Iris pigment epithelial cell (primary cell): Measurements from ENCODE around the gene ATP2A1.
"Not testable (repeated sequence)": the region's sequence is repeated elsewhere in the genome, so short reads cannot be mapped to it uniquely, and the experiment has no call there.

Source experiments
- DNase-seq: peaks from one replicate; pipeline ENCODE4 v3.0.0-alpha.2; 2011; ENCODE audit warnings: low read depth

The ATP2A1 gene

GRCh38 chr16:28881565-28881964, 3.3 kb downstream of the ATP2A1 start:
- DNase-seq: not testable (repeated sequence)

DNA sequence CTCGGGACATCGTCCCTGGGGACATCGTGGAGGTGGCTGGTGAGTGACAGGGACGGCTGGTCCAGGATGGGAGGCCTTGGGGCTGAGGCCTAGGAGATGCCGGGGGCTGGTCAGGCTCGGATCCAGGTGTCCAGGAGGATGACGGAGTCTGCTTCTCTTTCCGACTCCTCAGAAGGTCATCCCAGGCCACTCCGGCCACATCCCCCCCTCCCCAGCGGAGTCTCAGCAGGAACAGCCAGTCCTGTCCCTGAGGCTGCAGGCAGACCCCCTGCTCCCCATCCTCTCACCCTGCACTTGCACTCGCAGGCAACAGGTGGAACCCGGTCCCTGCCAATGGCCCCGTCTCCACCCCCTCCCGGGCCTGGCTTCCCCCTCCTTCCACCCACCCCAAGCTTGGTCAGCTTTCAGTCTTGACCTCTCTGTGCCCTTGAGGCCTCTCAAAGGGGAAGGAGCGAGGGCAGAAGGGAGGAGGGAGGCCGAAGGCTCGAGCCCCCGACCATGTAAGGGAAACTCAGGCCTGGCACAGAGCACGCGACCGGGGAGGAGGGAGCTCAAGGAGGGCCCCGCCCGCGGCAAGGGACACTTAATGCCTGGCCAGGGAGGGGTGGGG, 4.4 kb downstream of the ATP2A1 start:
- no peak for DNase-seq

DNA sequence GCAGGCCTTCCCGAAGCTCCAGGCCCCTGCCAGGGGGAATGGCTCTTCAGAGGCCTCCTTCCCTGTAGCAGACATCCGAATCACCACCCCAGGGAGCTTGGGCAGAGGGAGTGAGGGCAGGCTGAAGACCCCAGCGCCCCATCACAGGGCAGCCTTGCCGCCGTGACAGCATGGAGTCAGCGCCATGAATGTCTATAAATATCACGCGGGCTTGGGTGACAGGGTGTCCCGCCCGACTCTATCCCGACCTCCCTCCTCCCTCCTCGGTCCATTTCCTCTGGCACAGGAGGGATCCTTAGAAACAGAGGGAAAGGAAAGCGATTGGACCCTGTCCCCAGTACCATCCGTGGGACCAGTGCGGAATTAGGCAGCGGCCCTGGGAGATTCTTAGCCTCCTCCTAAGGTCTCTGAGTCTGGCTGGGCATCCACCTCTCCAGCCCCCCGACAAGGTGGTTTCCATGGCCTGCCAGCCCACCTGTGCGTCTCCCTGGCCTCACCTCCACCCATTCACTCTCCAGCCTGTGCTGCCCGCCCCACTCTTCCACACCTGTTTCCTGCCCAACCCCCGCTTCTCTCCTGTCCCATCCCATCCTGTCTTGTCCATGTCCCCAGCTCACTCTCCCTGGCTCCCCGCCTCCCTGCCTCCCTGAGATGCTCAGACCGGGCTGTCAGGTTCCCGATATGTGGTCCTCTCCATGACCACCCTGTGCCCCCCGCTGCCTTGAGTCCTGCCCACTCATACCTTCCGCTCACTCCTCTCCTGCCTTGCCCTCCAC, 5.1 kb downstream of the ATP2A1 start:
- DNase-seq: no peak

DNA sequence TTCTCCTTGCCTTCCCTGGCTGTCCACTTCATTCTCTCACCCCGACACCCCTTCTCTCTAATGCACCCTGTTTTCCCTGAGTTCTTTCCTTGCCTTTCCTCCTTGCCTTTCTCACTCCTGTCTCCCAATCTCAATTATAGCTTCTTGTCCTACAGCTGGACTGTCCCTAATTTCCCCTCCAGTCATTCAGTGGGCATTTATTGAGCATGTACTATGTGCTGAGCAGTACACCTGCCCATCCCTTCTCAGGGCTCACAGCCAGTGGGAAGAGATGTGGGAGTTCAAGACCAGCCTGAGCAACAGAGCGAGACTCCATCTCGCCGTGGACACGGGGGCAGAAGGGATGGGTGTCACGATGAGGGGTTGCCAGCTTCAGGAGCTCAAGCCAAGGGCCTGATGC, 5.8 kb downstream of the ATP2A1 start:
- DNase-seq: no peak

DNA sequence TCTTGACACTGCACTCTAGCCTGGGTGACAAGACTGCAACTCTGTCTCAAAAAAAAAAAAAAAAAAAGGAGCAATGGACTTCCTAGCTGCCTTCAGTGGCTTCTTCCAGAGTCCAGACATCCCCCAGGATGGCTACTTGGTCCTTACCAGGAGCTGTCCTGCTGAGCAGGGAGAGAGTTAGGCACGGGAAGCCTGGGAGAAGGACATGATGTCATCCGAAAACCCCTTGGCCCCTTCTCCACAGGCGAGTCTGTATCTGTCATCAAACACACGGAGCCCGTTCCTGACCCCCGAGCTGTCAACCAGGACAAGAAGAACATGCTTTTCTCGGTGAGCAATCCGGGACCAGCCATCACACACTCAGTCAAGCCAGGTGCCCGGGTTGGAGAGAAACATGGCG, 8.7 kb downstream of the ATP2A1 start:
- DNase-seq: no peak

- DNase-seq: not testable (repeated sequence)
These were observed 12.1 kb downstream of the ATP2A1 start for GRCh38 chr16:28890355-28890754.

DNA sequence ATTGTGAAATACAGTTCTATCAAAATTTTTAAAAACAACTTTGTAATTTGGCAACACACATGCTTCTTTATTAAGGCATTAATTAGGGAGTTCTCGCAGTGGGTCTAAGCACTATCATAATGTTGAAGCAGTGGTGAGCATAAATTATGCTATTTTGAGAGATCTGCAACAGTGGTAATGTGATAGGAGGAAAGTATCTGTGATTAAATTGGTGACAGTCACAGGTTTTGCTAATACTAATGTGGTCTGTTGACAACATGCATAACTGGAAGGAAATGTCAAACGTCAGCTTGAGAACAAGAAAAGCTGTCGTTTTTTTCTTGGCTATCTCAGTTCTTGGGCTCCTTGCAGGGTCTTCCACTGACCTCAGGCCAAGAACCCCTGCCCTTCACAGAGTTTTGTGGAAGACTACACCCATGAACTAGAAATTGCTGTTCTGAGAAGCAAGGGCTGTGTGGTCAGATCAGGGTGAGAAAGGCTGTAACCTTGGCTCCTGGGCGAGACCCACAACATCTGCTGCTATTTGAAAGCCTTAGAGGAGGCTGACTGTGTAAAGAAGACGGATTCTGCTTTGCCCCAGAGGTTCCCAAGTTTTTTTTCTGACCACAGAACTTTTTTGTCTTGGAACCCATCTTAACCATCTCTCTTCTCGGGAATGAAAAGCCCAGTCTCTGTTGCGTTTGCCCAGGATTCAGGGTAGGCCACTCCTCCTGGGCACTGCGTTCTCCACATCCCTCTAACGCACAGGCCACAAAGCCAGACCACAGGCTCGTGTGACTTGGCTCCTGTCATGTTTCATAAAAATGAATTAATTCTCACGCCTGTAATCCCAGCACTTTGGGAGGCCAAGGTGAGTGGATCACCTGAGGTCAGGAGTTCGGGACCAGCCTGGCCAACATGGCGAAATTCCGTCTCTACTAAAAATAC, 13.9 kb downstream of the ATP2A1 start:
- DNase-seq: no peak

DNA sequence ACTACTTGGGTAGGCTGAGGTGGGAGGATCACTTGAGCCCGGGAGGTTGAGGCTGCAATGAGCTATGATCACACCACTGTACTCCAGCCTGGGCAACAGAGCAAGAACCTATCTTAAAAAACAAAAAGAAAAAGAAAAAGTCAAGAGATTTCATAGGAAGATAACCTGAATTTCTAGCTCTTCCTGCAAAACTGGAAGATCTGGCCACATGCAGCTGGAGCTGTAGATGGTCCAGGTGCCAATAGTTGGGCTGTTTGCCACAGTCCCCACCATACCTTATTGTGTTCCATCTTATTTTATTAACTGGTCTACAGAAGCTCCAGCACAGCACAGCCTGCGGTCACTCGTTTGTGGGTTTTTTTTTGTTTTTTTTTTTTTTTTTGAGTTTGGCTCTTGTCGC, 15.0 kb downstream of the ATP2A1 start:
- DNase-seq: no peak

DNA sequence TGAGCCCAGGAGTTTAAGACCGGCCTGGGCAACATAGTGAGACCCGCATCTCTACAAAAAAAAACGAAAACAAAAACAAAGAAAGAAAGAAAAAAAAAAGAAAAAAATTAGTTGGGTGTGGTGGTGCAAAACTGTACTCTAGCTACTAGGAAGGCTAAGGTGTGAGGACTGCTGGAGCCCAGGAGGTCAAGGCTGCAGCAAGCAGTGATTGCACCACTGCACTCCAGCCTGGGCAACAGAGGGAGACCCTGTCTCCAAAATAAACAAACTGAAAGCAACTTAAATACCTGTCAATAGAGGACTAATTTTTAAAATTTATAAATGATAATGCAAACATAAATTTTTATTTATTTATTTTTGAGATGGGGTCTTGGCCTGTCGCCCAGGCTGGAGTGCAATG, 17.3 kb downstream of the ATP2A1 start:
- no peak for DNase-seq

DNA sequence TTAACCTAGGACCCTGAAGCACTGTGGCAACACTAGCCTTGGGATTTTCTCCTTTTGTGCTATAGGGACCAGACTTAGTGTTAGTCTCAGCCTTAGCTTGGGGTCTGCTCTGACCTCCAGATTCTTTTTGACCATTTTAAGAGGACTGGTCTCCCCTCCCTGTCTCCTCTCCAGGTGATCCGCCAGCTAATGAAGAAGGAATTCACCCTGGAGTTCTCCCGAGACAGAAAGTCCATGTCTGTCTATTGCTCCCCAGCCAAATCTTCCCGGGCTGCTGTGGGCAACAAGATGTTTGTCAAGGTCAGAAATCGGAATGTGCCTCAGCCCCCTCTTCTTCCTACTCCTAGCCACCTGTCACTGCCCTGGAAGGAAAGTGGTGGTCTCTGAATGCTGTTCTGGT, 19.5 kb downstream of the ATP2A1 start:
- no peak for DNase-seq

- DNase-seq: no peak
These were observed 20.0 kb downstream of the ATP2A1 start for GRCh38 chr16:28898266-28898665.

- no peak for DNase-seq
These were observed 20.7 kb downstream of the ATP2A1 start for GRCh38 chr16:28898942-28899341.

DNA sequence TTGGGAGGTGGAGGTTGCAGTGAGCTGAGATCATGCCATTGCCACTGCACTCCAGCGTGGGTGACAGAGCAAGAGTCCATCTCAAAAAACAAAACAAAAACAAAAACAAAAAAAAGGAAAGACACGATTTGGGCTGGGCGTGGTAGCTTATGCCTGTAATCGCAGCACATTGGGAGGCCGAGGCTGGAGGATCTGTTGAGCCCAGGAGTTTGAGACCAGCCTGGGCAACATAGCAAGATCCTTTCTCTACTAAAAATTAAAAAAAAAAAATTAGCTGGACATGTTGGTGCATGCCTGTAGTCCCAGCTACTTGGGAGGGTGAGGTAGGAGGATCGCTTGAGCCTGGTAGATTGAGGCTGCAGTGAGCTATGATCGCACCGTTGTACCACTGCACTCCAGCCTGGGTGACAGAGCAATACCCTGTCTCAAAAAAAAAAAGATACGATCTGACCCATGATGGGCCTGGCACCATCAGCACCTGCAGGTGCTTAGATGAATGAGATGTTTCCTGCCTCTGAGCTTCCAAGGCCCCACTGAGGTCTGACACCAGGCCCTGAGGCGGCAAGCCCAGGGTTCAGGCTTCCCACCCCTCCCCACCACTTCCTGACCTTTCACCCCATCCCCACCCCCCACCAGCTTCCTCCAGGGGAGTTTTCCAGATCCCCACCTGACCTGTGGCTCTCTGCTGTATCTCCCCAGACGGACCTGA, 21.7 kb downstream of the ATP2A1 start:
- DNase-seq: no peak

DNA sequence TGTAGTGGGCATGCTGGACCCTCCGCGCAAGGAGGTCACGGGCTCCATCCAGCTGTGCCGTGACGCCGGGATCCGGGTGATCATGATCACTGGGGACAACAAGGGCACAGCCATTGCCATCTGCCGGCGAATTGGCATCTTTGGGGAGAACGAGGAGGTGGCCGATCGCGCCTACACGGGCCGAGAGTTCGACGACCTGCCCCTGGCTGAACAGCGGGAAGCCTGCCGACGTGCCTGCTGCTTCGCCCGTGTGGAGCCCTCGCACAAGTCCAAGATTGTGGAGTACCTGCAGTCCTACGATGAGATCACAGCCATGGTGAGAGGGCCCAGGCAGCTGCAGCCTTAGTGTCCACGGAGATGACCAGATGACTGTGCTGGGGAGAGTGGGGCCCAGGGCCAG, 22.3 kb downstream of the ATP2A1 start:
- DNase-seq: no peak

- DNase-seq: no peak
These were observed 23.6 kb downstream of the ATP2A1 start for GRCh38 chr16:28901862-28902261.

- DNase-seq: no peak
These were observed 24.6 kb downstream of the ATP2A1 start for GRCh38 chr16:28902909-28903308.

DNA sequence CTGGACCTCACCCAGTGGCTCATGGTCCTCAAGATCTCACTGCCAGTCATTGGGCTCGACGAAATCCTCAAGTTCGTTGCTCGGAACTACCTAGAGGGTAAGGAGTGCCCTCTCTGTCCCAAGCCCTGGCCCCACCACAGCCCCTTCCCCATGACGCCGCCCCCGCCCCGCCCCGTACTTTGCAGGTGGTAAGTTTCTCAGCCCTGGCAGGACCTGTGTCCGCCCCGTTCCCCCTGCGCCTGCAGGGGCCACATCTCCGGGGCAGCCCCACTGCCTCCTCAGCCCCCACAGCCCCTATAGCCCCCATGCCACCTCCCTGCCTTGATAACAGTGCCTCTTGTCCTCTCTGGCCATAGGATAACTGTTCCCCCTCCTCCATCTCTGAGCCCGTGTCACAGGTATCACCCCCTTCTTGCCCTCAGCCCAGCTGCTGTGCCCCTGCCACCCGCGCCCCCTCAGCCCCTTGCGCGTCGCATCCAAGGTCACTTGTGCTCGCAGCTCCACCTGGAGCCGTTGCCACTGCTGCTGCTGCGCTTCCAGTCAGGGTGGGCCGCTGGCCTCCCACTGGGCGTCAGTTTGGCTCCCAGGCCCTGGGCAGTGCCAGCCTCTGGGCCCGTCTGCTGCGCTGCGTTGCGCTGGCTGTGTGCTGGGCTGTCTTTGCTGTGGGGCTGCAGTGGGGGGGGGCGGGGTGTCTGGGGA, 25.2 kb downstream of the ATP2A1 start:
- DNase-seq: no peak

DNA sequence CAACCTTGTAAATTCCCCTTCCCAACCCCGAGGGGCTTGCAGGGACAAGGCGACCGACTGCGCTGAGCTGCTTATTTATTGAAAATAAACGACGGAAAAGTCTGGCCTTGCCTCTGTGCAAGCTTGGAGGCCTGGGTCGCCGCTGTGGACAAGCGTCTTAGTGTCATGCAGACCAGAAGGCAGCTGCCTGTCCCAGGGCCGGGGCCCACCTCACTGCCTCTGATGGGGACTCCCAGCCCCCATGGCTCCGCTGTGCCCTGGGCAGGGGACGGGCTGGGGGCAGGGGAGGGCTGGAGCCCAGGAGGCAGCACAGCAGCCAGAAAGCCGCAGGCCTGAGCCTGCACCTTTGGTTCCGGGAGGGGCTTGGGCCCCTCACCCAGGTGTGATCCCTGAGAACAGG, 26.1 kb downstream of the ATP2A1 start:
- no peak for DNase-seq

DNA sequence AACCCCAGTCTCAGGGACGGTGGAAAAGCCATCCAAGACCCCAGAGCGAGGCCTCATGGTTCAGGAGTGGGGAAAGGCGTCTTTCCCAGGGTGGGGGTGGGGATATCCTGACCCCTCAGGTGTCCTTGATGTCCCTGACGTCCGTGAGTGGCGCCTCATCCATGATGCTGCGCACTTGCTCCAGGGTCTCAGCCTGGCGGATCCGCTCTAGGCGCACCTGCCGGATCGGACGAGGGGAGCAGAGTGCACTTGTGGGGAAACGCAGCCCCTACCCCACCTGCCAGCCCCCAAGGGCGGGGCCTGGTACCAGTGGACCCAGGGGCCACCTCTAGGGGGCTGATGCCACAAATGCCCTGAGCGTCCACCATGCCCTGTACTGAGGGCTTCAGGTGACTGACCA, 26.5 kb downstream of the ATP2A1 start:
- no peak for DNase-seq

DNA sequence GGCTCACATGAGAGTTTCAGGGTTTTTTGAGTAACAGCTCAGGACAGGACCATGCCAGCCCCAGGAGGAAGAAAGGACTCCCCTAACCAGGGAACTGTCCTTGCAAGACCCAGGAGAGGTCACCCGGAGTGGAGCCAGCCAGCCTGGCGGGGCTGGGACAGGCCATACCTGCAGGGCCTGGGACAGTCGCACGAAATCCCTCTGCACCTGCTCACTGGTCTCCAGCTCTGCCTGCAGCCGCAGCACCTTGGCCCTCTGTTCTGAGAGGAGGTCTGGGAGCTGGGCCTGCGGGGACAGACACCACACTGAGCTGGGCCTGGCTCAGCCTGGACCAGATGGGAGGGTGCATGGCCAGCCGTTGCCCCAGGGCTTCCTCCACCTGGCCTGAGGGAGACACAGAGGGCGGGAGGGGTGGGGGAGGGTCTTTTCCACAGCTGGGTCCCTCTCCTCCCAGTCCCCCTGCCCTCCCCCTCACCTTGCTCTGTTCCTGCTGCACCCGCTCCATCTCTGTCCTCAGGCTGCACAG, 27.0 kb downstream of the ATP2A1 start:
- DNase-seq: no peak

- DNase-seq: no peak
These were observed 27.6 kb downstream of the ATP2A1 start for GRCh38 chr16:28905800-28906372.
